GM12878 (cell line): ENCODE data around the gene VASH1.

Experiments
- BACH1 ChIP-seq: fragments of 450-650 bp; IDR thresholded peaks from 2 replicates; pipeline ENCODE4 v1.6.1; 2017; ENCODE audit warnings: mild to moderate bottlenecking, borderline replicate concordance
- CREB1 ChIP-seq: IDR thresholded peaks from 2 replicates; pipeline ENCODE4 v1.6.1; 2012; ENCODE audit warnings: low read depth, mild to moderate bottlenecking, inconsistent platforms
- GABPA ChIP-seq: IDR thresholded peaks from 2 replicates; pipeline ENCODE4 v1.6.1; 2014; ENCODE audit warnings: antibody characterized with exemption, low read depth, mild to moderate bottlenecking, inconsistent platforms
- MXI1 ChIP-seq: fragments of 150-350 bp; IDR thresholded peaks from 2 replicates; pipeline ENCODE4 v1.6.1; 2011; ENCODE audit warnings: low read depth, mild to moderate bottlenecking, inconsistent platforms, low read length, improper control_type of control experiment
- POLR2AphosphoS5 ChIP-seq: IDR thresholded peaks from 2 replicates; pipeline ENCODE4 v1.6.1; 2011; ENCODE audit warnings: mild to moderate bottlenecking, low read length, inconsistent platforms
- TF ChIP-seq, protein P1 (sequence below), 3 experiments: IDR thresholded peaks in 2 of 3; conservative IDR thresholded peaks in 1 of 3; 2 replicates each; pipeline ENCODE4 v1.5.1; 2011; ENCODE audit warnings: low read depth in 3 of 3, low read length in 3 of 3, mild to moderate bottlenecking in 3 of 3, control low read depth in 2 of 3, moderate library complexity in 2 of 3, inconsistent platforms in 1 of 3, mixed read lengths in 1 of 3; ENCODE audit not compliant: control insufficient read depth in 2 of 3, insufficient read depth in 1 of 3; ENCODE audit errors: extremely low read depth in 1 of 3

DNA sequence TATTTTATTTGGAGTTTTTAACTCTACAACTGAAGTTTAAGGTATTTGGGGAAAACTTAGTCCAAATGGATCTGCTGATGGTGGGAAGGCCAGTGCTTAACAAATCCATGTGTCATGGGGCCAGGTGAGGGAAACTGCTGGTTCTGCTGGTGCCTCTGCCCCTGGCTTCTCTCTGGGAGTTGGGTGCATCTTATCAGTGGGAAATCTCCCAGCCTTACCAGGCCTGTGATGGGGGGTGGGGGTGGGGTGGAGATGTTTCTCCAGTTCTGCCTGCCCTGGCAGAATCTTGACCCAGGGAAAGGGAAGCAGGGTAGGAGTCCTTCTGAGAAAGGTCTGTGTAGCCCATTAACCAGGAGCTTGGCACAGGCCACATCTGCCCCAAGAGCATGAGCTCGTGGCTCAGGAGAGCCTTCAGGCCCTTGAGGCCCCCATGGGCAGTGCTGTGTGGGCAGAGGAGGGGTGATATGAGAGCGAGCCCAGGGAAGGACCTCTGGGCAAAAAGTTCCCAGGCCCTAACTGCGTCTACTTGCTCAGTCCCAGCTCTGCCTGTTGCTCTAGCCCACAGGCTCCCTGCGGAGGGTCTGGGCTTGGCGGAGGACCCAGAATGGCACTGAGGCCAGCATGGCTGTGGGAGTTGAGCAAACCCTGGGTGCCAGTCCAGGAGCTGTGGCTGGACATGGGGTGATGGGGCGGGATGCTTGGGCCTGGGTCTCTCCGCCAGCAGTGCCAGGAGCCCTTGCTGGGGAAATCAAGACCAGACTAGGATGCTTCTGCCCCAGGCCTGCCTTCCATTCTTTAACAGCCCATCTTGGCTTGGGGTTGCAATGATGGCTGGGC lies 18.2 kb downstream of the VASH1 start:
- TF ChIP-seq, protein P1, sequence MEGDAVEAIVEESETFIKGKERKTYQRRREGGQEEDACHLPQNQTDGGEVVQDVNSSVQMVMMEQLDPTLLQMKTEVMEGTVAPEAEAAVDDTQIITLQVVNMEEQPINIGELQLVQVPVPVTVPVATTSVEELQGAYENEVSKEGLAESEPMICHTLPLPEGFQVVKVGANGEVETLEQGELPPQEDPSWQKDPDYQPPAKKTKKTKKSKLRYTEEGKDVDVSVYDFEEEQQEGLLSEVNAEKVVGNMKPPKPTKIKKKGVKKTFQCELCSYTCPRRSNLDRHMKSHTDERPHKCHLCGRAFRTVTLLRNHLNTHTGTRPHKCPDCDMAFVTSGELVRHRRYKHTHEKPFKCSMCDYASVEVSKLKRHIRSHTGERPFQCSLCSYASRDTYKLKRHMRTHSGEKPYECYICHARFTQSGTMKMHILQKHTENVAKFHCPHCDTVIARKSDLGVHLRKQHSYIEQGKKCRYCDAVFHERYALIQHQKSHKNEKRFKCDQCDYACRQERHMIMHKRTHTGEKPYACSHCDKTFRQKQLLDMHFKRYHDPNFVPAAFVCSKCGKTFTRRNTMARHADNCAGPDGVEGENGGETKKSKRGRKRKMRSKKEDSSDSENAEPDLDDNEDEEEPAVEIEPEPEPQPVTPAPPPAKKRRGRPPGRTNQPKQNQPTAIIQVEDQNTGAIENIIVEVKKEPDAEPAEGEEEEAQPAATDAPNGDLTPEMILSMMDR (IDR thresholded peaks at IDR 0.05 in 2 of 3, conservative IDR thresholded peaks at IDR 0.05 in 1 of 3; ENCODE audit: control insufficient read depth in 2 of 3, extremely low read depth in 1 of 3, insufficient read depth in 1 of 3, low read depth in 3 of 3, low read length in 3 of 3): no peak
- TF ChIP-seq POLR2AphosphoS5 (no peak), GABPA (no peak), BACH1 (no peak), CREB1 (no peak), MXI1 (no peak)
